Activated CD8-positive, alpha-beta memory T cell treated with anti-CD3 and anti-CD28 coated beads, Interleukin-2, amount 10 ng/mL, durations not matched to agents 7 days and 5 days (primary cell): ENCODE data around the gene KLF2. TPM values are rescaled to one million over a fixed set of nuclear protein-coding genes. Genes with fewer than 3 reads are reported as not detected.

Source experiments
- ATAC-seq: fragments of 150-1000 bp; cut with Tn5 transposase; one replicate; pipeline ENCODE4 v1.10.0; 2021; ENCODE audit warnings: moderate library complexity
- CTCF ChIA-PET: fragments of 350-600 bp; sonication (Branson Sonifier 250); formaldehyde crosslinking; loops from one replicate; lab custom pipeline; 2021; ENCODE audit warnings: antibody characterized with exemption; lab: Charles Lee
- DNase-seq: peaks from one replicate; pipeline ENCODE4 v3.0.0-alpha.2; 2020
- H3K27ac Mint-ChIP-seq: one replicate; pipeline ENCODE4 v1.8.0; 2021; ENCODE audit warnings: mild to moderate bottlenecking, mixed read lengths
- H3K27me3 Mint-ChIP-seq: one replicate; pipeline ENCODE4 v1.8.0; 2021; ENCODE audit warnings: mixed read lengths
- H3K36me3 Mint-ChIP-seq: one replicate; pipeline ENCODE4 v1.8.0; 2021; ENCODE audit warnings: mild to moderate bottlenecking, mixed read lengths
- H3K4me1 Mint-ChIP-seq: one replicate; pipeline ENCODE4 v1.8.0; 2021; ENCODE audit warnings: mixed read lengths
- H3K4me3 Mint-ChIP-seq: one replicate; pipeline ENCODE4 v1.8.0; 2021; ENCODE audit warnings: mild to moderate bottlenecking, moderate library complexity, mixed read lengths
- H3K9me3 Mint-ChIP-seq: one replicate; pipeline ENCODE4 v1.8.0; 2022; ENCODE audit warnings: low read depth, mixed read lengths
- total RNA-seq, 2 experiments: library from RNA; stranded (reverse); gene quantifications; one replicate each; pipeline ENCODE4 v1.2.3, GENCODE V29; 2021

KLF2 gene
- total RNA-seq, 2 experiments from 2014 or later, result 62.1 to 124 TPM

GRCh38 chr19:16364231-16364865 lies 39.7 kb downstream of the KLF2 start:
- DNase-seq (no peak), ATAC-seq (no peak)
- CTCF ChIA-PET, result interaction anchor here (24.3 kb wide), 1 partner anchor 32 kb away, joined by 449 read pairs; the partner anchor contains the start of gene KLF2
- Mint-ChIP-seq H3K27ac (no peak overlapping the region), H3K4me3 (no peak overlapping the region), H3K27me3 (peaks cover 25% of the 10 kb centered on the region), H3K9me3 (no peaks in the 10 kb centered on the region), H3K4me1 (peaks cover 60% of the 10 kb centered on the region), H3K36me3 (peaks cover 13% of the 10 kb centered on the region)

DNA sequence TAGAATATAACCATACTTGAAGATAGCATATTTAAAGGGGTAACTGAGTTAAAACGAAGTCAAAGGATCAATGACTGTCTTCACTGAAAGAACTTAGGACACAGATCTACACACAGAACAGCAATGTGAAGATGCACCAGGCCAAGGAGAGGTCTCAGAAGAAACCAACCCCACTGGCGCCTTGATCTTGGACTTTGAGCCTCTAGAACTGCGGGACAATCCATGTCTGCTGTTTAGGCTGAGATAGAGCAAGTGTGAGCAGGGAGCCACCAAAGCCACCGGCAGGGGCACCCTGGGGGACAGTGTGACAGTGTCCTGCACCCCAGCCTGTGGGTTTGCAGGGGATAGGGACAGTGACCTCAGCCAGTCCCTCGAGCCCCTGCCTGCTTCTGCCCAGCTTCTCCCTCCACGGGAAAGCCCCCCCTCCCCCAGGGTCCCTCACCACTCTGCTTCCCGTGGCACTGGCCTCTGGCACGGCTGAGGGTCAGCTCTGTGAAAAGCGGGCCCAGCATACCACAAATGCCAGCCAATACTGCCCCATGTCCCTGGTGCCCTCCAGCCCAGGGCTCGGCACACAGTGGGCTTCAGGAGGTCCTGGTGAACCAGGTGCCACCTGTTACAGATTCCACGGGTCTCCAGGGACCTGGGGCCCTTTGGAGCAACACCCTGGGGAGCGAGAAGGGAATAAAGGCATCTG lies 40.8 kb downstream of the KLF2 start:
- H3K4me3 Mint-ChIP-seq, result no peak overlapping the region
- no peak overlapping the region for H3K27ac Mint-ChIP-seq
- CTCF ChIA-PET, result interaction anchor here (1.8 to 24.3 kb wide), 2 partner anchors 17 to 33 kb away, joined by 13 to 449 read pairs; partner anchors contain the start of gene KLF2
- ATAC-seq (no peak), DNase-seq (no peak)
- H3K4me1 Mint-ChIP-seq, result peaks cover 49% of the 10 kb centered on the region
- H3K9me3 Mint-ChIP-seq, result no peaks in the 10 kb centered on the region
- peaks cover 9% of the 10 kb centered on the region for H3K36me3 Mint-ChIP-seq
- H3K27me3 Mint-ChIP-seq, result peaks cover 26% of the 10 kb centered on the region

GRCh38 chr19:16366056-16366432 lies 41.4 kb downstream of the KLF2 start:
- H3K27me3 Mint-ChIP-seq, result peaks cover 28% of the 10 kb centered on the region
- DNase-seq (no peak), ATAC-seq (no peak)
- H3K9me3 Mint-ChIP-seq, result no peaks in the 10 kb centered on the region
- no peak overlapping the region for H3K27ac Mint-ChIP-seq
- peaks cover 43% of the 10 kb centered on the region for H3K4me1 Mint-ChIP-seq
- H3K36me3 Mint-ChIP-seq, result peaks cover 5% of the 10 kb centered on the region
- CTCF ChIA-PET, result interaction anchor here (1.0 to 24.3 kb wide), 7 partner anchors 10 to 119 kb away, joined by 3 to 449 read pairs (median 7); partner anchors contain the start of gene KLF2
- peak overlapping the region; percentile 57 for H3K4me3 Mint-ChIP-seq

DNA sequence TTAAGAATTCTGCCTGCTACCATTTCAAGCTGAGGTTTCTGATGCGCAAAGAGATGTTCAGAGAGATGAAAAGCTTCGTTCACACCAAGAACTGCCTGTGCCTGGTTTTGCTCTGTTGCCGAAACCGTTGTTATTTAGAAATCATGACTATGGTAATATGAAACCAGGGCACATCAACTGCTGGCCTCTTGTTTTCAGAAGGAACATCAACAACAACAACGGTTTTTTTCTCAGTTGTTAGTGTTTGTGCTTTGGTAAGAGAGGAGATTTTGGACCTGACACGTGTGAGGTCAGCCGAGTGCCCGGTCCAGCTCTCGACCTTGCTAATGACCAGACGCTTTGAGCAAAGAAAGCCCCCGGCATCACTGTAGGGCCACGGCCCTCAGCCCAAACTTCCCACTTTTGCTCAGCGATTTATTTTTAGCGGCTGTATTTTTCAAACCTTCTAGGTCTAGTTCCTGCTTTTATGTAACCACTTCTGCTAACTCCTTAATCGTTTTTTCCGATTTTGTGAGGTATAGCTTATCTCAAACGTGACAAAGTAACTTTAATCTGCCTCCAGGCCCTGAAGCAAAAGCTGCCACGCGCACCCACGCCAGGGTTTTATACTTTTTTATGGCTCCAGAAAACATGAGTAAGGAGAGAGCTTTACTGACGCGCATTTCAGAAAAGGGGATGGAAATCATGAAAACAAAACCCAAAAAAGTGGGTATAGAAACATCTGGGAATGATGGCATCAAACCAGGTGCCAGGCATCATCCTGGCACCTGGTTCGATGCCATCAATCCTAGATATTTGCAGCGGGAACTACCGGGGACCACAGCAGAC lies 42.0 kb downstream of the KLF2 start:
- peak; percentile 21 for ATAC-seq
- Mint-ChIP-seq H3K9me3 (no peaks in the 10 kb centered on the region), H3K4me1 (peaks cover 37% of the 10 kb centered on the region), H3K27ac (no peak overlapping the region), H3K27me3 (peaks cover 24% of the 10 kb centered on the region), H3K36me3 (no peaks in the 10 kb centered on the region), H3K4me3 (peak overlapping the region; percentile 57)
- CTCF ChIA-PET, result interaction anchor here (1.0 to 24.3 kb wide), 8 partner anchors 10 to 119 kb away, joined by 3 to 449 read pairs (median 6); partner anchors contain the start of gene KLF2
- peak; percentile 65 for DNase-seq

GRCh38 chr19:16367261-16367683 lies 42.6 kb downstream of the KLF2 start:
- Mint-ChIP-seq H3K27me3 (peaks cover 19% of the 10 kb centered on the region), H3K27ac (no peak overlapping the region), H3K4me3 (peak overlapping the region; percentile 57), H3K9me3 (no peaks in the 10 kb centered on the region), H3K4me1 (peaks cover 31% of the 10 kb centered on the region), H3K36me3 (no peaks in the 10 kb centered on the region)
- ATAC-seq, result peak; percentile 14
- CTCF ChIA-PET, result interaction anchor here (1.2 to 24.3 kb wide), 5 partner anchors 9 to 35 kb away, joined by 3 to 449 read pairs (median 7); partner anchors contain the start of gene KLF2
- DNase-seq, result peak; percentile 93

GRCh38 chr19:16368385-16369305 lies 44.0 kb downstream of the KLF2 start:
- H3K36me3 Mint-ChIP-seq, result peaks cover 3% of the 10 kb centered on the region
- H3K9me3 Mint-ChIP-seq, result no peaks in the 10 kb centered on the region
- DNase-seq, result peak; percentile 82
- CTCF ChIA-PET, result interaction anchor here (1.3 to 24.3 kb wide), 4 partner anchors 8 to 121 kb away, joined by 3 to 449 read pairs (median 39); partner anchors contain the start of gene KLF2
- peaks cover 16% of the 10 kb centered on the region for H3K27me3 Mint-ChIP-seq
- peaks cover 32% of the 10 kb centered on the region for H3K4me1 Mint-ChIP-seq
- no peak overlapping the region for H3K4me3 Mint-ChIP-seq
- ATAC-seq, result peak; percentile 31
- no peak overlapping the region for H3K27ac Mint-ChIP-seq

- H3K36me3 Mint-ChIP-seq, result peaks cover 8% of the 10 kb centered on the region
- H3K9me3 Mint-ChIP-seq, result no peaks in the 10 kb centered on the region
- peaks cover 35% of the 10 kb centered on the region for H3K4me1 Mint-ChIP-seq
- DNase-seq (no peak), ATAC-seq (peak; percentile 5)
- H3K27me3 Mint-ChIP-seq, result peaks cover 15% of the 10 kb centered on the region
- H3K27ac Mint-ChIP-seq, result no peak overlapping the region
- H3K4me3 Mint-ChIP-seq, result no peak overlapping the region
- CTCF ChIA-PET, result interaction anchor here (1.3 to 24.3 kb wide), 3 partner anchors 13 to 121 kb away, joined by 3 to 449 read pairs (median 62); partner anchors contain the start of gene KLF2
Observed at GRCh38 chr19:16369306-16369663, 44.7 kb downstream of the KLF2 start.

GRCh38 chr19:16369664-16370576 lies 45.3 kb downstream of the KLF2 start:
- Mint-ChIP-seq H3K4me1 (peaks cover 39% of the 10 kb centered on the region), H3K27ac (no peak overlapping the region), H3K27me3 (peaks cover 15% of the 10 kb centered on the region), H3K4me3 (peak overlapping the region; percentile 57), H3K9me3 (no peaks in the 10 kb centered on the region), H3K36me3 (peaks cover 15% of the 10 kb centered on the region)
- ATAC-seq (no peak), DNase-seq (peak; percentile 61)
- CTCF ChIA-PET, result interaction anchor here (1.0 to 24.3 kb wide), 5 partner anchors 12 to 740 kb away, joined by 3 to 449 read pairs (median 17); partner anchors contain the start of gene KLF2

DNA sequence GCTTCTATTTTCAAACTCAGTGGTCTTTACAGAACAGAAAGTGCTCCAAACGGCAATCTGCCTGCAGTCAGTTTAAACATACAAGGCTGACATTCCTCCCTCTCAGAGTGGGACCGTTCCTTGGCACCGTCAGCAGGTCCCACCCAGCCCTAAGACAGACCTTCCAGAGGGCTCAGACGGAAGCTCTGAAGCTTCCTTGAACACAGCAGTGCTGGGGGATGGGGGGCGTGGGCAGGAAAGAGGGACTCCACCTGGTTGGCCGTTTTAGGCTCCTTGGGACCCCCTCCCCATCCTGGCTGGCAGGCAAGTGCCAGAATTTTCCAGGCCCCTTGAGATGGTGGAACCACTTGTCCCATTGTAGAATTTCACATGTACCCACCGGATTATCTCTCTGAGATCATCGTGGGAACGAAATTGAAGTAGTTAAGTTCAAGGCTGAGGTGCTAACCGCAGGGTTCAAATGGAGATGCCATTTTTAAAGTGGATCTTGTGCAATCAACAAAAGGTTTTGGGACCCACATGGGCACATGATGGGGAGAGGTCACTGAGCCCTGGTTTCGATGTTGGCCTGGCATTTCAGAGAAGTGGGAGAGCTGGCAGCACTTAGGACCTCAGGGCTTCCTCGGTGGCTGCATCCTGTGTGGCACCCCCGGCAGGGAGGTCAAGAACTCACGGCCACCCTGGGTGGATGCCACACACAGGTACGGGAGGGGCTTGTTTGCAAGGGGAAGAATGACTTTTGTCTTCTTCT lies 46.2 kb downstream of the KLF2 start:
- peak overlapping the region; percentile 57 for H3K4me3 Mint-ChIP-seq
- H3K36me3 Mint-ChIP-seq, result peaks cover 23% of the 10 kb centered on the region
- CTCF ChIA-PET, result interaction anchor here (0.6 to 24.3 kb wide), 12 partner anchors 9 to 741 kb away, joined by 3 to 449 read pairs (median 3); partner anchors contain the start of gene KLF2

DNA sequence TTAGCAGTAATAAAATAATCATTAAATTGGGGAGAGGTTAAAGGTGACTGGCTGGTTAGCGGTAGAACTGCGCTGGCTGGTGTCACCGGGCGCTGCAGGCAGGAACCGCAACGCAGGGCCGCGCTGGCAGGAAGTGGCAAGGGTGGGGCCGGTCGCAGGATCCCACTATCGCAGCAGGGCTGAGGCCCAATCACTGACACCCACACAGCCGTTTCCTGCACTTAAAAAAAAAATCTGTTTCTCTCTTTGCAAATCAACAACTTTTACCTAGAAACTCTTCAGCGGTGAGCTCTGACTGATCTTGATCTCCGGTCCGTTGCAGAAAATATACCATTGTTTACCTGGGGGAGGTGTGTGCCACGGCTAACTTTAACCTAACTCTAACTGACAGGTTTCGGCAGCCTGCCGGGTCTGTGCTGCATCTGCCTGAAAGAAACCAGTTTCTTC lies 46.9 kb downstream of the KLF2 start:
- ATAC-seq (peak; percentile 63), DNase-seq (peak; percentile 96)
- CTCF ChIA-PET, result interaction anchor here (0.6 to 24.3 kb wide), 11 partner anchors 10 to 226 kb away, joined by 3 to 449 read pairs (median 3); partner anchors contain the start of gene KLF2
- H3K36me3 Mint-ChIP-seq, result peaks cover 26% of the 10 kb centered on the region
- H3K9me3 Mint-ChIP-seq, result no peaks in the 10 kb centered on the region
- H3K4me1 Mint-ChIP-seq, result peaks cover 38% of the 10 kb centered on the region
- H3K27ac Mint-ChIP-seq, result no peak overlapping the region
- peak overlapping the region; percentile 57 for H3K4me3 Mint-ChIP-seq
- peaks cover 10% of the 10 kb centered on the region for H3K27me3 Mint-ChIP-seq

More for the DNA sequence above, 46.2 kb downstream of the KLF2 start:
- ATAC-seq, result no peak
- H3K27me3 Mint-ChIP-seq, result peaks cover 10% of the 10 kb centered on the region
- H3K27ac Mint-ChIP-seq, result no peak overlapping the region
- peaks cover 39% of the 10 kb centered on the region for H3K4me1 Mint-ChIP-seq
- no peaks in the 10 kb centered on the region for H3K9me3 Mint-ChIP-seq
- peak; percentile 75 for DNase-seq
